HG03575 (cell line): ENCODE data around the gene TRIM26.
"Not testable (repeated sequence)": the region's sequence is repeated elsewhere in the genome, so short reads cannot be mapped to it uniquely, and the experiment has no call there.

Experiments used
- ATAC-seq: cut with Tn5 transposase; IDR thresholded peaks from one replicate; pipeline ENCODE4 v1.9.1; 2021; ENCODE audit not compliant: unreplicated experiment, insufficient number of reproducible peaks, low FRiP score; ENCODE audit errors: extremely low read depth

TRIM26 gene

DNA sequence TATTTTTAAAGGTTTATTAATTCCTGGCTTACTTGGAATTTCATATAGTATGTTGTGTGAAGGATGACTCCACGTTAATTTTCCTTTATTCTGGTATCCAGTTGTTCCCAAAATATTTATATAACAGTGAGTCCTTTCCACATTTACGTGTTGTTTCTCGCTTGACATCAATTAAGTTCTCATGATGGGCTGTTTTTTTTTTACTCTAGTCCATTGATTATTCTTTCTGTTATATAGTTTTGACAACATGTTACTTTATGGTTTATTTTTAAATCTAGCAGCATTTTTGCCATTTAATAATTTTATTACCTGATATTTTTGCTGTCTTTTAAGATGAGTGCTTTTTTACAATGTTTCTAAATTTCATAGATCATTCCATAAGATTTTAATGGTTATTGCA lies 70.5 kb downstream of the TRIM26 start:
- no peak for ATAC-seq

GRCh38 chr6:30140240-30140639 lies 73.0 kb downstream of the TRIM26 start:
- not testable (repeated sequence) for ATAC-seq

DNA sequence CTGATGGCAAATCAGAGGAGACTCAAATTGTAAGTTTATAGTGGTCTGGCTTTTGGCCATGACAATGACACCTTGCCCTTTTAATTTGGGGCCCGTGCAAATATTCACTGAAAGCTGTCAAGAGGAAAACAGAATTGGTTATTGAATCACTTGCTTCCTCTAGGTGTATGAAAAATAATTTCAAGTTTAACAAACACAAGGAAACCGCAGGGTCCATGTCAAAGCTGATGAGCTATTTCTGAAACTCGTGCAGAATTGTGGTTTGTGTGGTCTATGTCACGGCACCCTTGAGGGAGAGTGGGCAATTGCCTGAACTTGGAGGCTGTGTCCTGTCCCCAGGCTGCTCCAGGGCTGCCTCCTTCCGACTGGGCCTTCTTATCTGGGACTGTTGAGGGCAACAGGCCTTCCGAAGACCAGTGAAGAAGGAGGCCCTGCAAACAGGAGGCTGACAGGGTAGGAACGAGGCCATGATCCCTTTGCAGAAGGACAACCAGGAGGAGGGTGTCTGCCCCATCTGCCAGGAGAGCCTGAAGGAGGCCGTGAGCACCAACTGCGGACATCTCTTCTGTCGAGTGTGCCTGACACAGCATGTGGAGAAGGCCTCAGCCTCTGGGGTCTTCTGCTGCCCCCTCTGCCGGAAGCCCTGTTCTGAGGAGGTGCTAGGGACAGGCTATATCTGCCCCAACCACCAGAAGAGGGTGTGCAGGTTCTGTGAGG lies 76.5 kb downstream of the TRIM26 start:
- no peak for ATAC-seq

GRCh38 chr6:30135757-30136156 lies 77.4 kb downstream of the TRIM26 start, which contains the start of gene TRIM40:
TRIM40 (plus strand) TSS chr6:30136140; CDS start chr6:30137037, 897 bp downstream.
- no peak for ATAC-seq

- ATAC-seq: no peak
These were observed 78.1 kb downstream of the TRIM26 start for GRCh38 chr6:30135147-30135546.
